Activated T-cell treated with anti-CD3 and anti-CD28 coated beads for 48 hours (primary cell): Measurements from ENCODE around the gene ROBO2.

ENCODE experiments used
- DNase-seq: peaks from one replicate; pipeline ENCODE4 v3.0.0-alpha.2; 2020; ENCODE audit warnings: low read depth

The ROBO2 gene

GRCh38 chr3:77256584-77257503, 216.9 kb downstream of the ROBO2 start:
- no peak for DNase-seq

DNA sequence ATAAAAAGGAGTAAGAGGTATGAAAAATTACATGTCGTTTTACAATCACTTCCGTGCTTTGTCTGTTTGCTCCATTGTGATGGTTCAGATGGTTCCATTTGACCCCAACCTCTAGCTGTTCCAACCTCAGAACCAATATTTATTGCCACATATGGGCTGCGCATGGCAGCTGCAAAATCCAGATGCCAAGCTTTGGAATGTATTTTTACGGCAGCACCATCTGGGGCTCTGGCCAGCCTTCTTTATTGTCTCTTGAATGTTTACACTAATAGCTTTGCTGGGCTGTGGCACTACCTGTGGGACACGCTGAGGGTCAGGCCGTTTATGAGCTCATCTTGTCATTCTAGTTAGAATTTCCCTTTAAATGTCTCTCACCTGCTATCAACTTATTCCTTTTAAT, 219.8 kb downstream of the ROBO2 start:
- DNase-seq, result no peak

DNA sequence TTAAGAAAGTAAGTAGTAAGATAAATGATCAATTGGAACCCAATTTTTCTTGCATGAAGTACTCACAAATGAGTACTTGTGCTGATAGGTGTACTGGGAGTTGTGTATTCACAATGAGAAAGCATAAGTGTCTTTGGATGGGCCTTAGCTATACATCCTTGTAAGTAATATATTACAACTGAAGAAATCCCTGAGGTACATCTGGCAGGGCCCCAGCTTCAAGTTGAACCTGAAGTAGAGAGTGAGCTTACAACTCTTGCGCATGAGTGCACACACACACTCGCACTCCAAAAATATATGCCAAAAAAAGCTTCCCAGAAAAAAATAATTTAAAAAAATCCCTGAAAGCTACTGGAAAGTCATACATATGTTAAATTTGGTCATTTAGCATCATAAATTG, 222.5 kb downstream of the ROBO2 start:
- no peak for DNase-seq

DNA sequence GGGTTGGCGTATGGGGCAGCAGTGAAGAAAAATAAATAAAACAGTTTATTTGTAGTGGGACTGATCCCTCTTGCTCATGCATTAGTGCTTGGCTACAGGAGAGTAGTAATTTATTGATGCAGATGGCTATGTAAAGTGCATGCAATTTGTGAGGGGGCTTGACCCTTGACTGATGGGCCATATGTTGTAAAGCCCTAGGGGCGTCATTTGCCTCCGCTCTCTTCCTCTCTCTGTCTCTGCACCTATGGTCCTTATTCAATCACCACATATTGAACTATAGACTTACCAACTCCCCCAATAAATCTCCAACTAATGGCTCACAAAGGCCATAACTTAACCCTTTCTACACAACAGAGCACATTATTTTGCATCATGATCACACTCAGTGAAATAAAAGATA, 227.7 kb downstream of the ROBO2 start:
- no peak for DNase-seq

DNA sequence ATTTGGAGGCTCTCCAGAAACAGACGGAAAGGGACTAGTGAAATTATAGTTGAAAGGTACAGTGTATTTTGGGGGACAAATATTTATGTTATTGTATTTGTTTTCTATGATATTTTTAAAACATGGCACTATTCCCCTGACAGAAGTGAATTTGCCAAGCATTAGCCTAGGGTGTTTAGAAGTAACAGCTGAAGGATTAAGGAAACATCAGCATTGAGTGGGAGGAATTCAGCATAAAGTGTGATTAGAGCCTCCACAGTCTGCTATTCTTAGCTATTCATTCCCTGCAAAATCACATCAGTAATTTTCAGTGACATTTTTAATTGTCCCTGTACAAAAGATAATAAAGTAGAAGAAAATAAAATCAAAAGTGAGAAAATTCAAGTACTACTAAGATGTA, 231.4 kb downstream of the ROBO2 start:
- no peak for DNase-seq

GRCh38 chr3:77271711-77272110, 231.8 kb downstream of the ROBO2 start:
- DNase-seq, result no peak

GRCh38 chr3:77279276-77279675, 239.4 kb downstream of the ROBO2 start:
- DNase-seq, result no peak

DNA sequence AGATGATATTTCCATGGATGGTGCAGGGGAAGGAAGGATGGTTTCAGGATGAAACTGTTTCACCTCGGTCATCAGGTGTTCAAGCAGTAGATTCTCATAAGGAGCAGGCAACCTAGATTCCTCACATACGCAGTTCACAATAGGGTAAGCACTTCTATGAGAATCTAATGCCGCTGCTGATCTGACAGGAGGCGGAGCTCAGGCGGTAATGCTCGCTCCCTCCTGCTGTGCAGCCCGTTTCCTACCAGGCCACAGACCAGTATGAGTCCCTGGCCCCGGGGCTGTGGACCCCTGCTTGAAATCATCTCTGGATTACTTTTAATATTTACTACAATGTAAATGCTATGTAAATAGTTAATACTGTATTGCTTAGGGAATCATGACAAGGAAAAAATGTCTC, 241.8 kb downstream of the ROBO2 start:
- DNase-seq, result no peak

DNA sequence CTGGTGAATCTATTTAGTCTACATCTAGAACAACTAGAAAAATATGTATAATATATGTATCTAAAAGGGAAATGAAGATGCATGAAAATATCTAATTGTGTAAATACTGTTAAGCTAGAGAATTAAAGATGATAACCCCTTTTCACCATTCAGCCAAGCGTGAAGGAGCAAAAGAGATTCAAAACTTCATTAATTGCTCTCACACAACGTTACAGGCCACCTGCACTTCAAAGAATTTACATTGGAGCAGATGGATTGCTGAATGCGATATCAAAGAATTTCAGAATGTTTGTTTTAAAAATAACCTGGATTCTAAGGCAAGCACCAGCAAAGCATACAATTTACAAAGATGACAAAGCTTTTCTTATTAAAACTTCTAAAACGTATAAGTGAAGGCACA, 243.2 kb downstream of the ROBO2 start:
- no peak for DNase-seq

DNA sequence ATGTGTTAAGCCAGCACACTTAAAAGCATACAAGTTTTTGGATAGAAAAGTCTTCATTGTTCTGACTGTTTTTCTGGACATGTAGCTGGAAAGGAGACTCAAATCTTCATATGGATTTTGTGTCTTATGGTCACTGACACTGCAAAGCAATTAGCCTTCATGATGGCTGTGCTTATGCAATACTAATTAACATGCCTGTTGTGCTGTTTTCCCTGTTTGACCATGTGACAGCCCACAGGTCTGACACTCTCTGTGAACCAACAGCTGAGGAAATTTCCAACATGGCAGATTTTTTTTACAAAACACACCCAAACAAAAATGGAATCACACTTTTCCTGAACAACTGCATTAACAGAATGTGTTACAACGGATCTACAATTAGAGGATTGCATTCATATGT, 248.4 kb downstream of the ROBO2 start:
- no peak for DNase-seq

DNA sequence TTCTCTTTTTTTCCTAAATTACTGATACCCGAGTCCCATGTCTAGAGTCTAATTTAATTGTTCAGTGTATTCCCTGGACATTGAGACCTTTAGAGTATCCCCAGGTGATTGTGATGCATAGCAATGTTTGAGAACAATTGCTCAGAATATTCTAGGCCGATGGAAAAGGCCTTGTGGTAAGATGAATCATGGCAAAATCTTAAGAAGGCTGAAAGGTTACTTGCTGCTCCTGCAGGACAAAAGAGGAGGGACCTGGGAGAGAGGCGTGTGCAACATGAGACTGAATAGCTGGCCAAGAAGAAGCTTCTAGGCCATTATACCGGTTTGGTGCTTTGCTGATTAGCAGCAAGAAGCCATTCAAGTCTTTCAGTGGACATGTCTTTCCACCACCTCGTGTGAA, 256.6 kb downstream of the ROBO2 start:
- DNase-seq, result no peak

GRCh38 chr3:77298417-77298816, 258.5 kb downstream of the ROBO2 start:
- no peak for DNase-seq

GRCh38 chr3:77303955-77304699, 264.2 kb downstream of the ROBO2 start:
- no peak for DNase-seq

DNA sequence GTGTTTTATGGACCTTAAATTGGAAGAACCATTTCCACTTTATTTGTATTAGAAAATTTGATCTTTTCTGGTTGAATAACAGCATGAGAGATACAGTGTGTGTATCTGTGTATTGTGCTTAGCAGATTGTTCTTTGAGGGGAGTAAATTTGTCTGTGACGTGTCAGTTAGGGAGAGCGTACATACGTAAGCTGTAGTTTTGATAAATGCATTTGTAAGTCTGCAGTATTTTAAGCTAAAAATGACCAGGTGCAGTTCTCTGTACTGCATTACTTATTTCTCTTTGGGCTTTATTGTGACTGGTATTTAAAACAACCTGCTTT, 264.8 kb downstream of the ROBO2 start:
- DNase-seq, result no peak

GRCh38 chr3:77309460-77309859, 269.6 kb downstream of the ROBO2 start:
- DNase-seq, result no peak

DNA sequence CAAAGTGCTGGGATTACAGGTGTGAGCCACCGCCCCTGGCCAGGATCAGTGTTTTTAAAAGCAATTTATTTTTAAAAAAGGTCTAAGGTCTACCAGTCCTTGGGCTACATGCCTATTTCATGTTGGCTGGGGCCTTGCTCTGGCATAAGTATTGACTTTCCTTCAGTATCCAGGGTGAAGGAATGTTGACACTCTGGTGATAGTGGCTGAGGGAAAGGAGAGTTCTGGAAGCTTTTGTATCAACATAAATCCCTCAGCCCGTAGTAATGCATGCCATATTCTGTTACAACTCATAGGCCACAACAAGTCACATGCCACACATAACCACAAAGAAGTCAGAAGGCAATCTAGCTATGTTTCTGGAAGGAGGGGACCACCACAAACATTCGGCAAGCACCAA, 273.9 kb downstream of the ROBO2 start:
- no peak for DNase-seq

DNA sequence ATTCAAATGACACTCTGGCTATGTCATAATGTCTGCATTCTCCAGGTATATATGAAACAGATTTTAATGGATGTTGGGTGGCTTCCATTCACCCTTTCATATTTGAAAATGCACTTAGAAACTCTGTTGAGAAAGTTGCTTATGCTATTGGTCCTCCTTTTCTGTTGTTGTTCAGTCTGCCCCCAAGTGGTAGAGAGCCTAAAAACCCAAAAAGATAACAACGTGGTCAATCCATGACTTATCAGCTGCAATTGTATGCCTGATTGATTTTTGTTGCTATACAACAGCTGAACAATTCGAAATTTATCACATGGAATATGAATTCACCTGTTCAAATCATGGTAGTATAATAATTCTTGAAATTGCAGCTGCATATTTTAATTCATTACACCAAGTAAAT, 279.8 kb downstream of the ROBO2 start:
- no peak for DNase-seq

DNA sequence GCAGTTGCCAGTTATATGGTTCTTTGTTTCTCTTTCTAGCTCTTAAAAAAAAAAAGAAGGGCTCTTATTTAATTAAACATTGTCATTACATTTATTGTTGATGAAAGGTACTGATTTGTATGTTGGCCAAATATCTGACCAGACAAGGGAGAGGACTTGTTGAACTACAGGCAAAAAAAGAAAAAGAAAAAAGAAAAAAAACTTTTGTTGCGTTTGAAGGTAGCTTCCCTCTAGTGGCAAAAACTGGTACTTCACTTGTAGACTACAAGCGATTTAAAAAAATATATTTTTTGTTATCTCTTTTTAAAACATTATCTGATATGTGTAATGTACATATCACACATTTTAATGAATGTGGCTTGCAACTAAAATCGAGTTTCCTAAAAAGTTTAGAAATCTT, 280.6 kb downstream of the ROBO2 start:
- DNase-seq, result no peak

DNA sequence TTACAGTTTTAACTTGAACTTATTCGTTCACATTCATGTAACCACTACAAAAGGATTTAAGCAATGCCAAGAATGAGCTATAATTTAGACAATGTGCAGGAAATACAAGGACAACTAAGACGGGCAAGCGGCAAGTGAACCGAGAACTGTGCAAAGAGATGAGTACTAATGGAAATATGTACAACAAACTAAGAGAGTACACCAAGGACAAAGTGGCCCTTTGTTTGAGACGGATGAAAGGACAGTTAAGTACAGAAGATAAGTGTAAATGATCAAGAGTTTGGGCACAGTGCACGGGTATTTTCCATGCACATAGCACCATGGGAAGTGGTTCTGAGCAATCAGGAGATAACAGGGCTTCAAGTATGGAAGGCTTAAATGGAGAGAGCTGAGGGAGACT, 281.7 kb downstream of the ROBO2 start:
- no peak for DNase-seq

- DNase-seq, result no peak
Observed at GRCh38 chr3:77323626-77324025, 283.7 kb downstream of the ROBO2 start.

DNA sequence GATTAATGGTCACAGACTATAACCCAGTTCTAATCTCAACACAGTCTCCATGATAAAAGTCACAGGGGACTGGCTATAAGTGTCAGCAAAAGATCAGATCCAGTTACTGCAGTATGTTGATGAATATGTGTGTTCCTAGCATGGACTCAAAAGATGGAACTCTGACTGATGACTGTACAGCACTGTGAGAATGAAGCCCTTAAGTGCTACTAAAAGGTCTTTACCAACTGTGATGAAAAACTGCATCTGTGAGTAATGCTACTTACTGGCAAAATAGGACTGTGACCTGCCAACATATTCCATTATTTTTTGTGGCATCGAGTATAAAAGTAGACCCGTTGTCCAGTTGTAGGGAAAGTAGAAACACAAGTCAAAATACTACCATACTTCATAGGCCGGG, 284.2 kb downstream of the ROBO2 start:
- DNase-seq, result no peak

GRCh38 chr3:77325280-77325679, 285.4 kb downstream of the ROBO2 start:
- no peak for DNase-seq

GRCh38 chr3:77325702-77326101, 285.8 kb downstream of the ROBO2 start:
- no peak for DNase-seq

GRCh38 chr3:77326586-77326985, 286.7 kb downstream of the ROBO2 start:
- no peak for DNase-seq
